A673 (cell line): Measurements from ENCODE around the gene ORC4.

Experiments used
- EZH2 ChIP-seq: fragments of 200-600 bp; sonication (generic); IDR thresholded peaks from 2 replicates; pipeline ENCODE4 v1.6.1; 2017; ENCODE audit warnings: borderline replicate concordance, low read depth, mild to moderate bottlenecking, mixed read lengths, antibody characterized with exemption, low read length; ENCODE audit not compliant: poor library complexity, severe bottlenecking
- TF ChIP-seq, protein P1 (sequence below): fragments of 300-800, 200-600 bp; sonication (generic); conservative IDR thresholded peaks from 2 replicates; pipeline ENCODE4 v1.5.1; 2017; ENCODE audit warnings: low read depth, mild to moderate bottlenecking, antibody characterized with exemption, low read length, moderate library complexity, mixed read lengths

- TF ChIP-seq, protein P1, sequence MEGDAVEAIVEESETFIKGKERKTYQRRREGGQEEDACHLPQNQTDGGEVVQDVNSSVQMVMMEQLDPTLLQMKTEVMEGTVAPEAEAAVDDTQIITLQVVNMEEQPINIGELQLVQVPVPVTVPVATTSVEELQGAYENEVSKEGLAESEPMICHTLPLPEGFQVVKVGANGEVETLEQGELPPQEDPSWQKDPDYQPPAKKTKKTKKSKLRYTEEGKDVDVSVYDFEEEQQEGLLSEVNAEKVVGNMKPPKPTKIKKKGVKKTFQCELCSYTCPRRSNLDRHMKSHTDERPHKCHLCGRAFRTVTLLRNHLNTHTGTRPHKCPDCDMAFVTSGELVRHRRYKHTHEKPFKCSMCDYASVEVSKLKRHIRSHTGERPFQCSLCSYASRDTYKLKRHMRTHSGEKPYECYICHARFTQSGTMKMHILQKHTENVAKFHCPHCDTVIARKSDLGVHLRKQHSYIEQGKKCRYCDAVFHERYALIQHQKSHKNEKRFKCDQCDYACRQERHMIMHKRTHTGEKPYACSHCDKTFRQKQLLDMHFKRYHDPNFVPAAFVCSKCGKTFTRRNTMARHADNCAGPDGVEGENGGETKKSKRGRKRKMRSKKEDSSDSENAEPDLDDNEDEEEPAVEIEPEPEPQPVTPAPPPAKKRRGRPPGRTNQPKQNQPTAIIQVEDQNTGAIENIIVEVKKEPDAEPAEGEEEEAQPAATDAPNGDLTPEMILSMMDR, result no peak
- TF ChIP-seq EZH2, result no peak
These were observed 137.9 kb downstream of the ORC4 start for GRCh38 chr2:147882631-147883030.
